Spleen (tissue), 7 donors: ENCODE measurements around the gene HDAC4.

Source experiments
- POLR2A ChIP-seq, 3 donors: fragments of 450-650 bp; IDR thresholded peaks; one replicate each; pipeline ENCODE4 v1.5.1; 2017; ENCODE audit warnings: antibody characterized with exemption in 3 of 3, mild to moderate bottlenecking in 1 of 3
- TF ChIP-seq, protein P1 (sequence below), 11 experiments: fragments of 200-600 bp in 7 of 11; fragments of 450-650 bp in 4 of 11; sonication (generic) in 4 of 11; IDR thresholded peaks in 8 of 11; conservative IDR thresholded peaks in 3 of 11; 1 replicate in 7 of 11; 2 replicates in 4 of 11; pipeline versions ENCODE4 v1.4.0 to v1.8.0; 2016 to 2021; ENCODE audit warnings: antibody characterized with exemption in 11 of 11, inconsistent platforms in 4 of 11, mild to moderate bottlenecking in 1 of 11
- donor health status: DM: no; HTN: no; CAD: no; lungs with moderate emphysema.
- donor health status: DM: no; HTN: no; CAD: no.
- donor health status: DM: no; HTN: no; CAD: no.

DNA sequence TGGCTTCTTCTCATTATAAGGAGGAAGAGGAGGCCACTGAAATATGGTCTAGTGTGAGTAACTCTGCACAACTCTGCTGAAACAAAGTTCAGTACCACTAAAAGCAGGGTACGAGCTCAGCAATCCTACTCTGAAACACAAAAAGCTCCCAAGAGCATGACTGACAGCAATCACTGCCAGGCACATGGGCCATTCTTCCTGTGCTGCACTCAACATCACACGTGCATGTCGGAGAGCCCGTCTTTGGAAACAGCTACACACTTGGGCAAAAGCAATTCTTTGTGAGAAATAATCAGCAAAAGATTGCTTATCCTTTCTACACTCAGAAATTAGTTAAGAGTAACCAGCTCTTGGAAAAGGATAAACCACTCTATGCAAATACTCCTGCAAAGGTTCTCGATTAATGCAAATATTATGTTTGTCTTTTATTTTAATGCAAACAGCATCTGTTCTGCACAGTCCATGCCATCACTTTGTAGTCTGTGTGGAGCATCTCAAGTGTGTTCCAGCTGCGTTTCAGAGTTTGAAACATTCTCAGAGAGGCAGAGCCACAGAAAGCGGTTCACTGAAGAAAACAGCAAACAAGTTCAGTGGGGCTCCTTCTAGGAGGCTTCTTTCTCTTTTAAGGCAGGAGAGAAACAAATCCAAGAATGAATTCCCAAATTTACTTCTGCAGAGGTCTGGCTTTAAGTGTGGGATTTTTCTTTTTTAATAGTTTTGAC lies 145.0 kb downstream of the HDAC4 start:
- TF ChIP-seq POLR2A (IDR thresholded peaks at IDR 0.05): no peak
- TF ChIP-seq, protein P1, sequence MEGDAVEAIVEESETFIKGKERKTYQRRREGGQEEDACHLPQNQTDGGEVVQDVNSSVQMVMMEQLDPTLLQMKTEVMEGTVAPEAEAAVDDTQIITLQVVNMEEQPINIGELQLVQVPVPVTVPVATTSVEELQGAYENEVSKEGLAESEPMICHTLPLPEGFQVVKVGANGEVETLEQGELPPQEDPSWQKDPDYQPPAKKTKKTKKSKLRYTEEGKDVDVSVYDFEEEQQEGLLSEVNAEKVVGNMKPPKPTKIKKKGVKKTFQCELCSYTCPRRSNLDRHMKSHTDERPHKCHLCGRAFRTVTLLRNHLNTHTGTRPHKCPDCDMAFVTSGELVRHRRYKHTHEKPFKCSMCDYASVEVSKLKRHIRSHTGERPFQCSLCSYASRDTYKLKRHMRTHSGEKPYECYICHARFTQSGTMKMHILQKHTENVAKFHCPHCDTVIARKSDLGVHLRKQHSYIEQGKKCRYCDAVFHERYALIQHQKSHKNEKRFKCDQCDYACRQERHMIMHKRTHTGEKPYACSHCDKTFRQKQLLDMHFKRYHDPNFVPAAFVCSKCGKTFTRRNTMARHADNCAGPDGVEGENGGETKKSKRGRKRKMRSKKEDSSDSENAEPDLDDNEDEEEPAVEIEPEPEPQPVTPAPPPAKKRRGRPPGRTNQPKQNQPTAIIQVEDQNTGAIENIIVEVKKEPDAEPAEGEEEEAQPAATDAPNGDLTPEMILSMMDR (IDR thresholded peaks at IDR 0.05 in 8 of 11, conservative IDR thresholded peaks at IDR 0.05 in 3 of 11): no peak
